ENCODE data around the gene ARFGAP3. TPM values are rescaled to one million over a fixed set of nuclear protein-coding genes. Genes with fewer than 3 reads are reported as not detected.

Gene ARFGAP3
- polyA plus RNA-seq, 2 of the 4 experiments (the other 2 are of a cell fraction), result 19.1 to 39.0 TPM

- CTCF ChIA-PET, result no interaction called here
- no peak for DNase-seq (ENCODE audit: low read depth in 1 of 2, low spot score in 1 of 2)
- Histone ChIP-seq H3K4me3 (no peak overlapping the region), H3K4me2 (no peak overlapping the region), H3K9me3 (no peaks in the 10 kb centered on the region), H3K4me1 (peaks cover 15% of the 10 kb centered on the region), H3K27ac (0 out of 6 replicates have a peak overlapping the region, but pooled peaks of 1 of the 2 experiments have one; percentile 26)
- POLR2A ChIA-PET, result no interaction called here
- 82% methylated on average over 7 of the region's 8 CpGs for WGBS (ENCODE audit: missing lambda C conversion rate)
- no peak for ATAC-seq
- FAIRE-seq, result no peak
- no peak for TF ChIP-seq RCOR1 (IDR thresholded peaks at IDR 0.05; ENCODE audit: low read depth, low read length)
- TF ChIP-seq RNF2 (IDR thresholded peaks at IDR 0.05; ENCODE audit: borderline replicate concordance, low read depth), result no peak
- TF ChIP-seq, protein P1, sequence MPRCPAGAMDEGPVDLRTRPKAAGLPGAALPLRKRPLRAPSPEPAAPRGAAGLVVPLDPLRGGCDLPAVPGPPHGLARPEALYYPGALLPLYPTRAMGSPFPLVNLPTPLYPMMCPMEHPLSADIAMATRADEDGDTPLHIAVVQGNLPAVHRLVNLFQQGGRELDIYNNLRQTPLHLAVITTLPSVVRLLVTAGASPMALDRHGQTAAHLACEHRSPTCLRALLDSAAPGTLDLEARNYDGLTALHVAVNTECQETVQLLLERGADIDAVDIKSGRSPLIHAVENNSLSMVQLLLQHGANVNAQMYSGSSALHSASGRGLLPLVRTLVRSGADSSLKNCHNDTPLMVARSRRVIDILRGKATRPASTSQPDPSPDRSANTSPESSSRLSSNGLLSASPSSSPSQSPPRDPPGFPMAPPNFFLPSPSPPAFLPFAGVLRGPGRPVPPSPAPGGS (IDR thresholded peaks at IDR 0.05), result no peak
- TF ChIP-seq, protein P2, sequence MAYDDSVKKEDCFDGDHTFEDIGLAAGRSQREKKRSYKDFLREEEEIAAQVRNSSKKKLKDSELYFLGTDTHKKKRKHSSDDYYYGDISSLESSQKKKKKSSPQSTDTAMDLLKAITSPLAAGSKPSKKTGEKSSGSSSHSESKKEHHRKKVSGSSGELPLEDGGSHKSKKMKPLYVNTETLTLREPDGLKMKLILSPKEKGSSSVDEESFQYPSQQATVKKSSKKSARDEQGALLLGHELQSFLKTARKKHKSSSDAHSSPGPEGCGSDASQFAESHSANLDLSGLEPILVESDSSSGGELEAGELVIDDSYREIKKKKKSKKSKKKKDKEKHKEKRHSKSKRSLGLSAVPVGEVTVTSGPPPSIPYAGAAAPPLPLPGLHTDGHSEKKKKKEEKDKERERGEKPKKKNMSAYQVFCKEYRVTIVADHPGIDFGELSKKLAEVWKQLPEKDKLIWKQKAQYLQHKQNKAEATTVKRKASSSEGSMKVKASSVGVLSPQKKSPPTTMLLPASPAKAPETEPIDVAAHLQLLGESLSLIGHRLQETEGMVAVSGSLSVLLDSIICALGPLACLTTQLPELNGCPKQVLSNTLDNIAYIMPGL (CRISPR knock-in tag; IDR thresholded peaks at IDR 0.05; ENCODE audit: borderline replicate concordance), result no peak
- no peak for TF ChIP-seq POLR2AphosphoS2 (conservative IDR thresholded peaks at IDR 0.05; ENCODE audit: low read length)
Measured at GRCh38 chr22:42766860-42767259, 90.2 kb downstream of the ARFGAP3 start.

DNA sequence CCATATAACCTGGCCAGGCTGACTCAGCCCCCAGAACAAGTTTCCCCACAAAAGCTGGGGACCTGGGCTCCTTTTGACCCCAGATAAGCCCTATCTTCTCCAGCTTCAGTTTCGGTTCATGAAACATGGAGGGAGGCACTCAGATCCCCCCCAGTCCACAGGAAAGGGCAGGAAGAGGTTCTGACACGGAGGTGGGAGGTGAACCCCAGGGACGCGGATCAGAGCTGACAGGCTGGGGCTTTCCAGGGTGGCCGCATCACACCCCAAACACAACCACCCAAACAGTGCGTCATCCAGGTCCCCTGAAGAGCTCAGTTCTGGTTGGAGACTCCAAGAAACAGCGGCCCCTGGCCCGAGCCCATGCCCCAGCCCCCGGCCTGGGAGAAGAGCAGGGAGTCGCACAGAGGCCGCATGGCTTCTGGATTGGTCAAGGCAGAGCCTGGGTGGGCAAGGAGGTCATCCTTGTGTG lies 92.1 kb downstream of the ARFGAP3 start:
- TF ChIP-seq CEBPB (IDR thresholded peaks at IDR 0.05), result no peak
- no peak for TF ChIP-seq NR3C1 (IDR thresholded peaks at IDR 0.05)
- no peak overlapping the region for H3K4me2 ChIP-seq
- 73% methylated on average over 7 of the region's 11 CpGs for WGBS (ENCODE audit: missing lambda C conversion rate)
- H3K4me3 ChIP-seq, result no peak overlapping the region
- ChIA-PET CTCF (interaction anchor here (1.1 to 1.6 kb wide), 3 partner anchors 10 to 102 kb away, joined by 3 to 5 read pairs (median 4); no protein-coding TSS in a partner anchor), POLR2A (no interaction called here)
- no peak for ATAC-seq
- peak overlapping the region in 1 of 2 experiments; percentile 68; a peak in 3 of 6 replicates for H3K27ac ChIP-seq
- no peaks in the 10 kb centered on the region for H3K9me3 ChIP-seq
- FAIRE-seq, result no peak
- DNase-seq (ENCODE audit: low read depth in 1 of 2, low spot score in 1 of 2), result no peak
- H3K4me1 ChIP-seq, result peaks cover 16% of the 10 kb centered on the region

- 73% methylated on average over 11 of the region's 13 CpGs for WGBS (ENCODE audit: missing lambda C conversion rate)
- CTCF ChIA-PET, result interaction anchor here (1.1 to 1.6 kb wide), 3 partner anchors 9 to 101 kb away, joined by 3 to 5 read pairs (median 4); no protein-coding TSS in a partner anchor
- POLR2A ChIA-PET, result no interaction called here
- TF ChIP-seq FOXS1 (CRISPR knock-in tag; IDR thresholded peaks at IDR 0.05), result no peak
- TF ChIP-seq JUN (IDR thresholded peaks at IDR 0.05), result no peak
- TF ChIP-seq, protein P3, sequence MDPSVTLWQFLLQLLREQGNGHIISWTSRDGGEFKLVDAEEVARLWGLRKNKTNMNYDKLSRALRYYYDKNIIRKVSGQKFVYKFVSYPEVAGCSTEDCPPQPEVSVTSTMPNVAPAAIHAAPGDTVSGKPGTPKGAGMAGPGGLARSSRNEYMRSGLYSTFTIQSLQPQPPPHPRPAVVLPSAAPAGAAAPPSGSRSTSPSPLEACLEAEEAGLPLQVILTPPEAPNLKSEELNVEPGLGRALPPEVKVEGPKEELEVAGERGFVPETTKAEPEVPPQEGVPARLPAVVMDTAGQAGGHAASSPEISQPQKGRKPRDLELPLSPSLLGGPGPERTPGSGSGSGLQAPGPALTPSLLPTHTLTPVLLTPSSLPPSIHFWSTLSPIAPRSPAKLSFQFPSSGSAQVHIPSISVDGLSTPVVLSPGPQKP (IDR thresholded peaks at IDR 0.05; ENCODE audit: low read depth, low read length), result no peak
- no peak for TF ChIP-seq ZFP36 (IDR thresholded peaks at IDR 0.05; ENCODE audit: borderline replicate concordance, partially characterized antibody)
- TF ChIP-seq TFCP2L1 (CRISPR knock-in tag; IDR thresholded peaks at IDR 0.05), result no peak
- TF ChIP-seq NPAS2 (CRISPR knock-in tag; IDR thresholded peaks at IDR 0.05; ENCODE audit: borderline replicate concordance), result no peak
- no peak for TF ChIP-seq CEBPB (IDR thresholded peaks at IDR 0.05)
- Histone ChIP-seq H3K4me1 (peaks cover 16% of the 10 kb centered on the region), H3K4me2 (no peak overlapping the region), H3K27ac (peak overlapping the region in 1 of 2 experiments; percentile 68; a peak in 3 of 6 replicates), H3K4me3 (no peak overlapping the region), H3K9me3 (no peaks in the 10 kb centered on the region)
- DNase-seq (ENCODE audit: low read depth in 1 of 2, low spot score in 1 of 2), result no peak
- no peak for FAIRE-seq
- ATAC-seq, result no peak
Measured at GRCh38 chr22:42763965-42764480, 93.0 kb downstream of the ARFGAP3 start.
